GM21423 (cell line): ENCODE data around the gene PLEKHG4.

Experiments
- ATAC-seq: cut with Tn5 transposase; IDR thresholded peaks from one replicate; pipeline ENCODE4 v1.9.1; 2021; ENCODE audit warnings: mild to moderate bottlenecking, moderate library complexity; ENCODE audit not compliant: unreplicated experiment

Gene PLEKHG4

GRCh38 chr16:67283826-67284555 is 4.7 kb downstream of the PLEKHG4 start:
- no peak for ATAC-seq

GRCh38 chr16:67284699-67285646 is 5.6 kb downstream of the PLEKHG4 start:
- ATAC-seq: no peak

GRCh38 chr16:67286441-67287235 is 7.3 kb downstream of the PLEKHG4 start:
- no peak for ATAC-seq

- no peak for ATAC-seq
Observed at GRCh38 chr16:67287960-67288359, 8.6 kb downstream of the PLEKHG4 start.

GRCh38 chr16:67291461-67291860 is 12.1 kb downstream of the PLEKHG4 start:
- ATAC-seq: no peak

- ATAC-seq: no peak
Observed at GRCh38 chr16:67294171-67294757, 14.9 kb downstream of the PLEKHG4 start.

- no peak for ATAC-seq
Observed at GRCh38 chr16:67294938-67295361, 15.6 kb downstream of the PLEKHG4 start.

- ATAC-seq: no peak
Observed at GRCh38 chr16:67296420-67296819, 17.1 kb downstream of the PLEKHG4 start.

- ATAC-seq: no peak
Observed at GRCh38 chr16:67298277-67298676, 18.9 kb downstream of the PLEKHG4 start.

- no peak for ATAC-seq
Observed at GRCh38 chr16:67299269-67299668, 19.9 kb downstream of the PLEKHG4 start.

GRCh38 chr16:67301080-67301782 is 21.9 kb downstream of the PLEKHG4 start:
- ATAC-seq: no peak

- ATAC-seq: no peak
Observed at GRCh38 chr16:67302076-67302475, 22.7 kb downstream of the PLEKHG4 start.

GRCh38 chr16:67302970-67303369 is 23.6 kb downstream of the PLEKHG4 start:
- no peak for ATAC-seq

- ATAC-seq: no peak
Observed at GRCh38 chr16:67304020-67304419, 24.7 kb downstream of the PLEKHG4 start.

- no peak for ATAC-seq
Observed at GRCh38 chr16:67305216-67306071, 26.1 kb downstream of the PLEKHG4 start.

GRCh38 chr16:67310561-67310960 is 31.2 kb downstream of the PLEKHG4 start:
- ATAC-seq: no peak

- peak; percentile 61 for ATAC-seq
Observed at GRCh38 chr16:67311607-67312488, 32.5 kb downstream of the PLEKHG4 start.

- no peak for ATAC-seq
Observed at GRCh38 chr16:67312719-67313118, 33.4 kb downstream of the PLEKHG4 start.
